Measurements from ENCODE around the gene STK11.

The STK11 gene

GRCh38 chr19:1250437-1251260 lies 45.1 kb downstream of the STK11 start:
- DNase-seq (ENCODE audit: low read depth): peak; percentile 78

GRCh38 chr19:1251330-1252220 lies 46.0 kb downstream of the STK11 start:
- DNase-seq (ENCODE audit: low read depth): peak; percentile 65

- peak; percentile 99 for DNase-seq (ENCODE audit: low read depth)
Measured at GRCh38 chr19:1252221-1252820, 46.7 kb downstream of the STK11 start.

GRCh38 chr19:1252821-1253513 lies 47.4 kb downstream of the STK11 start:
- peak; percentile 100 for DNase-seq (ENCODE audit: low read depth)

GRCh38 chr19:1253514-1254080 lies 48.0 kb downstream of the STK11 start:
- DNase-seq (ENCODE audit: low read depth): no peak

- peak; percentile 61 for DNase-seq (ENCODE audit: low read depth)
Measured at GRCh38 chr19:1254081-1254527, 48.5 kb downstream of the STK11 start.

GRCh38 chr19:1254530-1255185 lies 49.1 kb downstream of the STK11 start:
- DNase-seq (ENCODE audit: low read depth): no peak

GRCh38 chr19:1255186-1256161 lies 49.9 kb downstream of the STK11 start:
- DNase-seq (ENCODE audit: low read depth): no peak

- no peak for DNase-seq (ENCODE audit: low read depth)
Measured at GRCh38 chr19:1256646-1257474, 51.3 kb downstream of the STK11 start.

GRCh38 chr19:1257475-1258162 lies 52.0 kb downstream of the STK11 start:
- DNase-seq (ENCODE audit: low read depth): no peak

GRCh38 chr19:1258163-1258492 lies 52.5 kb downstream of the STK11 start:
- DNase-seq (ENCODE audit: low read depth): no peak

- DNase-seq (ENCODE audit: low read depth): no peak
Measured at GRCh38 chr19:1258707-1259205, 53.2 kb downstream of the STK11 start.

GRCh38 chr19:1259206-1259875 lies 53.8 kb downstream of the STK11 start:
- peak; percentile 80 for DNase-seq (ENCODE audit: low read depth)

- peak; percentile 43 for DNase-seq (ENCODE audit: low read depth)
Measured at GRCh38 chr19:1259876-1260748, 54.5 kb downstream of the STK11 start.

GRCh38 chr19:1260749-1261537 lies 55.4 kb downstream of the STK11 start:
- peak; percentile 96 for DNase-seq (ENCODE audit: low read depth)

- no peak for DNase-seq (ENCODE audit: low read depth)
Measured at GRCh38 chr19:1261538-1261797, 55.9 kb downstream of the STK11 start.

Data from fibroblast of gingiva (primary cell).